ENCODE measurements around the gene FSTL4. TPM values are rescaled to one million over a fixed set of nuclear protein-coding genes. Genes with fewer than 3 reads are reported as not detected.

The FSTL4 gene
- total RNA-seq, 1 experiment from 2014 or later = 0.12 TPM

DNA sequence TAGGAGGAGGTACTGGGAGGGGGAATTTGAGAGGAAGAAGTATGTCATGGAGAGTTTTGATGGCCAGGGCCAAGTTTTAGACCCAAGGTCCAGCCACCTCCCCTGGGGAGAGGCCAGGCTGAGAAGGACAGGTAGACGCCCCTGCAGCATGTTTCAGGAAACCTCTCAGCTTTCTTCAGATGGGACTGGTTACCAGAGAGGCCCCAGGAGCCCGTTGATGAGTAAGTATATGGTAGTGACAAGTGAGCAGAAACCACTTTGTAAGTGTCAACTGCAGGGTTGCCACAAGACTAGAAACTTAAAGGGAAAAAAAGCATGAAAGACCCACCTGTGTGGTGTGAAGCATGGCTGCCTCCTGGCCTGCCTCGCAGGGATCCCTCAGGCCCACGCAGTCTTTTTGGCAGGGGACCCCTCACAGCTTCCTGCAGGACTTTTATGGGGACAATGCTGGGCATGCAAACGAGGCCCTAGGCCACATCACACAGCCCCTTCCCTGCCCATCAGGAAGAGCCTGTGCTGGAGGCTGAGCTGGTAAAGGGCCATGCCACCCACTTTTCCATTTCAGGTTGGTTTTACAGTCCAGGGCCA is 255.9 kb downstream of the FSTL4 start:
- H3K4me1 Mint-ChIP-seq (ENCODE audit: insufficient read depth, unreplicated experiment) = no peaks in the 10 kb centered on the region
- no TSS peak for BruUV-seq (replicated peaks)
- no peaks in the 10 kb centered on the region for H3K27me3 Mint-ChIP-seq (ENCODE audit: insufficient read depth, unreplicated experiment)
- intact Hi-C loops (cut with micrococcal nuclease) = no loop called here
- H3K27ac Mint-ChIP-seq (ENCODE audit: low read depth, unreplicated experiment) = no peak overlapping the region
- no peak overlapping the region for H3K4me3 Mint-ChIP-seq (ENCODE audit: unreplicated experiment)
- ChIA-PET CTCF (interaction anchor here (0.7 to 0.9 kb wide), 3 partner anchors 17 to 811 kb away, joined by 3 read pairs; no protein-coding TSS in a partner anchor), POLR2A (no interaction called here)
- TF ChIP-seq, protein P1, sequence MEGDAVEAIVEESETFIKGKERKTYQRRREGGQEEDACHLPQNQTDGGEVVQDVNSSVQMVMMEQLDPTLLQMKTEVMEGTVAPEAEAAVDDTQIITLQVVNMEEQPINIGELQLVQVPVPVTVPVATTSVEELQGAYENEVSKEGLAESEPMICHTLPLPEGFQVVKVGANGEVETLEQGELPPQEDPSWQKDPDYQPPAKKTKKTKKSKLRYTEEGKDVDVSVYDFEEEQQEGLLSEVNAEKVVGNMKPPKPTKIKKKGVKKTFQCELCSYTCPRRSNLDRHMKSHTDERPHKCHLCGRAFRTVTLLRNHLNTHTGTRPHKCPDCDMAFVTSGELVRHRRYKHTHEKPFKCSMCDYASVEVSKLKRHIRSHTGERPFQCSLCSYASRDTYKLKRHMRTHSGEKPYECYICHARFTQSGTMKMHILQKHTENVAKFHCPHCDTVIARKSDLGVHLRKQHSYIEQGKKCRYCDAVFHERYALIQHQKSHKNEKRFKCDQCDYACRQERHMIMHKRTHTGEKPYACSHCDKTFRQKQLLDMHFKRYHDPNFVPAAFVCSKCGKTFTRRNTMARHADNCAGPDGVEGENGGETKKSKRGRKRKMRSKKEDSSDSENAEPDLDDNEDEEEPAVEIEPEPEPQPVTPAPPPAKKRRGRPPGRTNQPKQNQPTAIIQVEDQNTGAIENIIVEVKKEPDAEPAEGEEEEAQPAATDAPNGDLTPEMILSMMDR (IDR thresholded peaks at IDR 0.05; ENCODE audit: unreplicated experiment) = no peak
- no peaks in the 10 kb centered on the region for H3K9me3 Mint-ChIP-seq (ENCODE audit: unreplicated experiment)
- no peak for DNase-seq (ENCODE audit: unreplicated experiment)
- H3K36me3 Mint-ChIP-seq (ENCODE audit: insufficient read depth, unreplicated experiment) = no peaks in the 10 kb centered on the region

DNA sequence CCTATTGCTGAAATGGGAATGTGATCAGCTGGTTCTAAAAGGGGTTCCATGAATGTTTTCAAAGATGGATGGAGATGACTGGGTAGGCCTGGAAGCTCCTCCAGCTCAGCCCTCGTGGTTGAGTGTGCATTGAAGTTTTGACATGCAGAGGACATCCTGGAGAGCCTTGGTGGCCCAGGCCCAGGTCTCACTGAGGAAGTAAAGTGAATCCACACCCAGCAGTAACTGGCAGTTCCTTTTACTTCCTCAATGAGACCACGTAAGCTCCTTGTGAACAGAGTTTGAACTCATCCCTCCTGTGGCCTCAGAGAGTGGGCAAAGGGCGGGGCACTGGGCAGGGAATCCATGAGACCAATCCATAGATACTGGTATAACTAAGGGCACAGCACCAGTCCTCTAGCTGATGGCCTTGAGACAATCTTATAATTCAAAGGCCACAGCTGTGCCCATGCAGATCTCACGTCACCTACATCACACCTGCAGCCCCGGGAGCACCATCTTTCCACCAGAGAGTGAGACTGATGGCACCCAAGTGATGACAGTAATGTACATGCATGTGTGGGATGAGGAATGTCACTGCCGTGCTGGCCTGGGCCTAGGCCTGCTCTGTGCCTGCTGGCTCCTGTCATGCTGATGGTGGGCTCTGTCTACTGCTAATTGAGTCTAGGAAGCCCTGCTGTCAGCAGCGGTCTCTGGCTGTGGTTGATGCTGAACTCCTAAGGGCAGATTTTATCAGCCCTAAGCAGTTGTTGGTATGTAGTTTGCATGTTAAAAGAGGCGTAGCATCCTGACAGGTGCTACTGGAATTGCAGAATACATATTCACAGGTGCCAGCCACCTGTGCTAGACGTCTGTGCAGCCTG is 257.8 kb downstream of the FSTL4 start:
- DNase-seq (ENCODE audit: unreplicated experiment) = no peak
- no peaks in the 10 kb centered on the region for H3K36me3 Mint-ChIP-seq (ENCODE audit: insufficient read depth, unreplicated experiment)
- ChIA-PET CTCF (interaction anchor here (2.1 kb wide), 1 partner anchor 69 kb away, joined by 7 read pairs; no protein-coding TSS in a partner anchor), POLR2A (no interaction called here)
- BruUV-seq (replicated peaks) = no TSS peak
- H3K27me3 Mint-ChIP-seq (ENCODE audit: insufficient read depth, unreplicated experiment) = peaks cover 9% of the 10 kb centered on the region
- H3K4me3 Mint-ChIP-seq (ENCODE audit: unreplicated experiment) = no peak overlapping the region
- H3K9me3 Mint-ChIP-seq (ENCODE audit: unreplicated experiment) = no peaks in the 10 kb centered on the region
- H3K4me1 Mint-ChIP-seq (ENCODE audit: insufficient read depth, unreplicated experiment) = no peaks in the 10 kb centered on the region
- H3K27ac Mint-ChIP-seq (ENCODE audit: low read depth, unreplicated experiment) = no peak overlapping the region
- TF ChIP-seq, protein P1 (IDR thresholded peaks at IDR 0.05; ENCODE audit: unreplicated experiment) = no peak
- intact Hi-C loops (cut with micrococcal nuclease) = no loop called here

- Mint-ChIP-seq H3K36me3 (ENCODE audit: insufficient read depth, unreplicated experiment) (no peaks in the 10 kb centered on the region), H3K27me3 (ENCODE audit: insufficient read depth, unreplicated experiment) (peaks cover 13% of the 10 kb centered on the region), H3K9me3 (ENCODE audit: unreplicated experiment) (no peaks in the 10 kb centered on the region), H3K4me3 (ENCODE audit: unreplicated experiment) (no peak overlapping the region), H3K27ac (ENCODE audit: low read depth, unreplicated experiment) (no peak overlapping the region), H3K4me1 (ENCODE audit: insufficient read depth, unreplicated experiment) (no peaks in the 10 kb centered on the region)
- no TSS peak for BruUV-seq (replicated peaks)
- ChIA-PET POLR2A (no interaction called here), CTCF (interaction anchor here (2.1 kb wide), 1 partner anchor 70 kb away, joined by 7 read pairs; no protein-coding TSS in a partner anchor)
- intact Hi-C loops (cut with micrococcal nuclease) = no loop called here
- DNase-seq (ENCODE audit: unreplicated experiment) = no peak
- TF ChIP-seq, protein P1 (IDR thresholded peaks at IDR 0.05; ENCODE audit: unreplicated experiment) = no peak
These were observed 258.6 kb downstream of the FSTL4 start for GRCh38 chr5:133353741-133354140.

DNA sequence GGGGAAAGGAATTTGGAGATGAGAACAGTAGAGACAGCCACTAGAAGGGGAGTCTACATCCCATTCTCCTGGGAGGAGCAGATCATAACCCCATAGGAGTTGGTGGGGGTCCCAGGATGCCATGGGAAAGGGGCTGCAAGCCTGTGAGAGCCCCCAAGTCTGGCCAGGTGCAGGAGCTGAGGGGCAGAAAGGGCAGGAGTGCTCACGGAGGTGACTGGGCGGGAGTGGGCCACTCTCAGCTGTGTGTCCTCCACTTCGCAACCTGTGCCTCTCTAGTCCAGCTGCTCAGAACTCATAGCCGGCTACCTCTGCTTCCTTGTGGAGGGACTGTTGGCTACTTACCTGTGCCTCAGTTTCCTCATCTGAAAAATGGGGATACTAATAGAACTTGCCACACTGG is 263.9 kb downstream of the FSTL4 start:
- H3K4me3 Mint-ChIP-seq (ENCODE audit: unreplicated experiment) = no peak overlapping the region
- H3K27ac Mint-ChIP-seq (ENCODE audit: low read depth, unreplicated experiment) = no peak overlapping the region
- TF ChIP-seq, protein P1 (IDR thresholded peaks at IDR 0.05; ENCODE audit: unreplicated experiment) = no peak
- no peaks in the 10 kb centered on the region for H3K36me3 Mint-ChIP-seq (ENCODE audit: insufficient read depth, unreplicated experiment)
- BruUV-seq (replicated peaks) = no TSS peak
- no peaks in the 10 kb centered on the region for H3K9me3 Mint-ChIP-seq (ENCODE audit: unreplicated experiment)
- H3K27me3 Mint-ChIP-seq (ENCODE audit: insufficient read depth, unreplicated experiment) = peaks cover 39% of the 10 kb centered on the region
- ChIA-PET POLR2A (interaction anchor here (0.7 to 1.5 kb wide), 3 partner anchors 12 to 82 kb away, joined by 3 to 6 read pairs (median 3); no protein-coding TSS in a partner anchor), CTCF (interaction anchor here (0.6 to 1.0 kb wide), 6 partner anchors 11 to 685 kb away, joined by 3 to 4 read pairs (median 3); no protein-coding TSS in a partner anchor)
- no peaks in the 10 kb centered on the region for H3K4me1 Mint-ChIP-seq (ENCODE audit: insufficient read depth, unreplicated experiment)
- intact Hi-C loops (cut with micrococcal nuclease) = no loop called here
- DNase-seq (ENCODE audit: unreplicated experiment) = no peak
